ENCODE results near the gene ATP1B2. TPM values are rescaled to one million over a fixed set of nuclear protein-coding genes. Genes with fewer than 3 reads are reported as not detected.

The ATP1B2 gene
- polyA plus RNA-seq, 1 of the 3 experiments (the other 2 are of a cell fraction): 0.05 TPM

DNA sequence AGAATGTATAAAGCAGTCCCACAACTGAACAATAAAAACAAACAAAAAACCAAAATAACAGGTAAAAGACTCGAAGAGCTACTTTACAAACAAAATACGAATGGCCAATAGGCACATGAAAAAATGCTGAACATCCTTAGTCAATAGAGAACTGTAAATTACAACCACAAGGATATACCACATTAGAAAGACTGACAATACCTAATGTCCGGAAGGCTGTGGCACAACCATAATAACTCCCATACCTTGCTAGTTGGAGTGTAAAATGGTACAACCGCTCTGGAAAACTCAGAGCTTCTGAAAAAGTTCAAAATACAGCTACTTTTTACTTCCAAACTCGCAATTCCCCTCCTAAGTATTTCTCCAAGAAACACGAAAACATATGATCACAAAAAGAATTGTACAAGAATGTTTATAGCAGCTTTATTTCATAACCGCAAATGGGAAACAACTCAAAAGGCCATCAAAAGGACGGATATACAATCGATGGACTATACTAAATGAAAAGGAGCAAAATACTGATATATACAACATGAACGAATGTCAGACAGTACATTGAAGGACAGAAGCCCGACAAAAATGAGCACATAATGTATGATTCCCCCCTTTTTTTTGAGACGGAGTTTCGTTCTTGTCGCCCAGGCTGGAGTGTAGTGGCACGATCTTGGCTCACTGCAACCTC lies 34.3 kb downstream of the ATP1B2 start:
- CTCF ChIA-PET: interaction anchor here (0.9 to 7.4 kb wide), 5 partner anchors 13 to 96 kb away, joined by 3 to 166 read pairs (median 47); partner anchors contain the start of genes DNAH2, SAT2, SHBG and SOX15
- no peaks in the 10 kb centered on the region; the same call in 1 of the 2 replicates for H4K20me1 ChIP-seq (ENCODE audit: insufficient read depth)
- peak overlapping the region; percentile 84 for H3K4me2 ChIP-seq
- DNase-seq: no peak
- H3K4me3 ChIP-seq (ENCODE audit: low read depth in 2 of 2, low read length in 1 of 2): peak overlapping the region; percentile 80 to 91
- WGBS (ENCODE audit: low lambda C conversion rate): 18% methylated on average over 15 of the region's 15 CpGs
- no peaks in the 10 kb centered on the region for H3K9me2 ChIP-seq
- peaks cover 0 to 9% of the 10 kb centered on the region in 2 experiments for H3K36me3 ChIP-seq (replicated peaks in 1 of 2; ENCODE audit: control insufficient read depth in 1 of 2, insufficient read depth in 2 of 2, low read length in 1 of 2)
- peaks cover 27% of the 10 kb centered on the region for H3F3A ChIP-seq (replicated peaks; ENCODE audit: insufficient read depth)
- peak overlapping the region; percentile 48 to 98 for H3K27ac ChIP-seq (ENCODE audit: low read depth in 2 of 2, low read length in 1 of 2)
- no peaks in the 10 kb centered on the region for H3K9me3 ChIP-seq
- H2AFZ ChIP-seq (ENCODE audit: low read depth): peak overlapping the region; percentile 20
- H3K4me1 ChIP-seq (ENCODE audit: control insufficient read depth in 1 of 2, insufficient read depth in 2 of 2, low read depth in 1 of 2, low read length in 1 of 2): peaks cover 12 to 17% of the 10 kb centered on the region in 2 experiments; a peak in 3 of 4 replicates
- POLR2A ChIA-PET: interaction anchor here (1.0 to 4.5 kb wide), 6 partner anchors 10 to 101 kb away, joined by 3 to 40 read pairs (median 27); partner anchors contain the start of genes ATP1B2, MPDU1, SHBG and SOX15
- no peak for TF ChIP-seq TAF1 (IDR thresholded peaks at IDR 0.05; ENCODE audit: borderline replicate concordance, low read depth, low read length)
- TF ChIP-seq CHD2 (IDR thresholded peaks at IDR 0.05; ENCODE audit: low read length, partially characterized antibody): no peak
- no peak for TF ChIP-seq MEF2A (IDR thresholded peaks at IDR 0.05; ENCODE audit: borderline replicate concordance, low read depth)
- peak overlapping the region; percentile 99 for H3K9ac ChIP-seq
- no peaks in the 10 kb centered on the region for H3K27me3 ChIP-seq (ENCODE audit: insufficient read depth)
- H3K79me2 ChIP-seq (ENCODE audit: insufficient read depth): peaks cover 84% of the 10 kb centered on the region

DNA sequence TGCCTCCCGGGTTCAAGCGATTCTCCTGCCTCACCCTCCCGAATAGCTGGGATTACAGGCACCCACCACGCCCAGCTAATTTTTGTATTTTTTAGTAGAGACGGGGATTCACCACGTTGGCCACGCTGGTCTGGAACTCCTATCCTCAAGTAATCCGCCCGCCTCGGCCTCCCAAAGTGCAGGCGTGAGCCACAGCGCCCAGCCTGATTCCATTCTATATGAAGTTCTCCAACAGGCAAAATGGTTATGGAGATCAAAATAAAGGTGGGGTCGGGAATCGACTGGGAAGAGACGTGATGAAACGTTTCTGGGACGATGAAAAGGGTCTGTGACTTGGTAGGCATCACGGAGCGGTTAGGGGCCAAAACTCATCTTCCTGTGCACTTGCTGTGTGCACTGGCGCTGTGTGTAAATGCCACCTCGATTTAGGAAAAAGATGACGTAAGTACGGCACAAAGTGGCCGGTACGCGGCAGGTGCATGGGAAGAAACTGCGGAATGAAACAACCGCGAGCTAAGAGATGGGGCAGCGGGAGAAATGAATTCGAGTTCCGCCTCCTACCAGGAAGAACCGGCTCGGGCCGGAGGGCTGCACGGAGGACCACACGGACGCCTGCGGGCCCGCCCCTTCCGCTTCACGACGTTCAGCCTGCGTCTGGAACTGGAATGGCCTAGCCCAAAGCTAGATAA lies 35.0 kb downstream of the ATP1B2 start:
- ChIA-PET POLR2A (interaction anchor here (0.6 to 4.5 kb wide), 22 partner anchors 10 to 434 kb away, joined by 3 to 53 read pairs (median 5); partner anchors contain the start of genes ATP1B2, CHD3, DNAH2 and EFNB3), CTCF (interaction anchor here (0.8 to 7.4 kb wide), 11 partner anchors 13 to 171 kb away, joined by 3 to 166 read pairs (median 18); partner anchors contain the start of genes ATP1B2, DNAH2, SAT2 and SHBG)
- H3K27me3 ChIP-seq (ENCODE audit: insufficient read depth): no peaks in the 10 kb centered on the region
- H3K4me1 ChIP-seq (ENCODE audit: control insufficient read depth in 1 of 2, insufficient read depth in 2 of 2, low read depth in 1 of 2, low read length in 1 of 2): peaks cover 12 to 17% of the 10 kb centered on the region in 2 experiments; a peak in 3 of 4 replicates
- peaks cover 27% of the 10 kb centered on the region for H3F3A ChIP-seq (replicated peaks; ENCODE audit: insufficient read depth)
- H3K4me2 ChIP-seq: peak overlapping the region; percentile 84
- peak overlapping the region; percentile 97 to 98 for H3K27ac ChIP-seq (ENCODE audit: low read depth in 2 of 2, low read length in 1 of 2)
- peak overlapping the region; percentile 80 to 91 for H3K4me3 ChIP-seq (ENCODE audit: low read depth in 2 of 2, low read length in 1 of 2)
- H3K9ac ChIP-seq: peak overlapping the region; percentile 99
- peaks cover 84% of the 10 kb centered on the region for H3K79me2 ChIP-seq (ENCODE audit: insufficient read depth)
- TF ChIP-seq CHD2 (IDR thresholded peaks at IDR 0.05; ENCODE audit: low read length, partially characterized antibody) (peak; percentile 68), RCOR1 (IDR thresholded peaks at IDR 0.05; ENCODE audit: low read length) (no peak; the same call in 1 of the 2 replicates), TAF1 (IDR thresholded peaks at IDR 0.05; ENCODE audit: borderline replicate concordance, low read depth, low read length) (peak; percentile 82), POLR2AphosphoS5 (IDR thresholded peaks at IDR 0.05; ENCODE audit: low read depth, low read length) (peak; percentile 86), ELF1 (IDR thresholded peaks at IDR 0.05) (peak; percentile 84), MXI1 (IDR thresholded peaks at IDR 0.05; ENCODE audit: low read depth, low read length) (peak; percentile 83; the same call in 1 of the 2 replicates), SIN3A (IDR thresholded peaks at IDR 0.05; ENCODE audit: borderline replicate concordance, low read depth, low read length) (peak; percentile 85; the same call in 1 of the 2 replicates), FOXJ3 (CRISPR knock-in tag; IDR thresholded peaks at IDR 0.05) (no peak), GABPA (IDR thresholded peaks at IDR 0.05; ENCODE audit: low read depth) (peak; percentile 82), GATA2 (CRISPR knock-in tag; IDR thresholded peaks at IDR 0.05) (no peak)
- TF ChIP-seq, protein P1, sequence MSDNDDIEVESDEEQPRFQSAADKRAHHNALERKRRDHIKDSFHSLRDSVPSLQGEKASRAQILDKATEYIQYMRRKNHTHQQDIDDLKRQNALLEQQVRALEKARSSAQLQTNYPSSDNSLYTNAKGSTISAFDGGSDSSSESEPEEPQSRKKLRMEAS (IDR thresholded peaks at IDR 0.05; ENCODE audit: low read depth): peak; percentile 90
- TF ChIP-seq, protein P2, sequence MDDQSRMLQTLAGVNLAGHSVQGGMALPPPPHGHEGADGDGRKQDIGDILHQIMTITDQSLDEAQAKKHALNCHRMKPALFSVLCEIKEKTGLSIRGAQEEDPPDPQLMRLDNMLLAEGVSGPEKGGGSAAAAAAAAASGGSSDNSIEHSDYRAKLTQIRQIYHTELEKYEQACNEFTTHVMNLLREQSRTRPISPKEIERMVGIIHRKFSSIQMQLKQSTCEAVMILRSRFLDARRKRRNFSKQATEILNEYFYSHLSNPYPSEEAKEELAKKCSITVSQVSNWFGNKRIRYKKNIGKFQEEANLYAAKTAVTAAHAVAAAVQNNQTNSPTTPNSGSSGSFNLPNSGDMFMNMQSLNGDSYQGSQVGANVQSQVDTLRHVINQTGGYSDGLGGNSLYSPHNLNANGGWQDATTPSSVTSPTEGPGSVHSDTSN (IDR thresholded peaks at IDR 0.05): peak; percentile 26; the same call in 1 of the 2 replicates
- TF ChIP-seq, protein P3, sequence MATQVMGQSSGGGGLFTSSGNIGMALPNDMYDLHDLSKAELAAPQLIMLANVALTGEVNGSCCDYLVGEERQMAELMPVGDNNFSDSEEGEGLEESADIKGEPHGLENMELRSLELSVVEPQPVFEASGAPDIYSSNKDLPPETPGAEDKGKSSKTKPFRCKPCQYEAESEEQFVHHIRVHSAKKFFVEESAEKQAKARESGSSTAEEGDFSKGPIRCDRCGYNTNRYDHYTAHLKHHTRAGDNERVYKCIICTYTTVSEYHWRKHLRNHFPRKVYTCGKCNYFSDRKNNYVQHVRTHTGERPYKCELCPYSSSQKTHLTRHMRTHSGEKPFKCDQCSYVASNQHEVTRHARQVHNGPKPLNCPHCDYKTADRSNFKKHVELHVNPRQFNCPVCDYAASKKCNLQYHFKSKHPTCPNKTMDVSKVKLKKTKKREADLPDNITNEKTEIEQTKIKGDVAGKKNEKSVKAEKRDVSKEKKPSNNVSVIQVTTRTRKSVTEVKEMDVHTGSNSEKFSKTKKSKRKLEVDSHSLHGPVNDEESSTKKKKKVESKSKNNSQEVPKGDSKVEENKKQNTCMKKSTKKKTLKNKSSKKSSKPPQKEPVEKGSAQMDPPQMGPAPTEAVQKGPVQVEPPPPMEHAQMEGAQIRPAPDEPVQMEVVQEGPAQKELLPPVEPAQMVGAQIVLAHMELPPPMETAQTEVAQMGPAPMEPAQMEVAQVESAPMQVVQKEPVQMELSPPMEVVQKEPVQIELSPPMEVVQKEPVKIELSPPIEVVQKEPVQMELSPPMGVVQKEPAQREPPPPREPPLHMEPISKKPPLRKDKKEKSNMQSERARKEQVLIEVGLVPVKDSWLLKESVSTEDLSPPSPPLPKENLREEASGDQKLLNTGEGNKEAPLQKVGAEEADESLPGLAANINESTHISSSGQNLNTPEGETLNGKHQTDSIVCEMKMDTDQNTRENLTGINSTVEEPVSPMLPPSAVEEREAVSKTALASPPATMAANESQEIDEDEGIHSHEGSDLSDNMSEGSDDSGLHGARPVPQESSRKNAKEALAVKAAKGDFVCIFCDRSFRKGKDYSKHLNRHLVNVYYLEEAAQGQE (IDR thresholded peaks at IDR 0.05; ENCODE audit: low read depth, low read length): peak; percentile 74; the same call in 1 of the 2 replicates
- no peaks in the 10 kb centered on the region for H3K9me3 ChIP-seq
- 2% methylated on average over 43 of the region's 44 CpGs for WGBS (ENCODE audit: low lambda C conversion rate)
- DNase-seq: peak; percentile 87
- no peak overlapping the region; the same call in 1 of the 2 replicates for H2AFZ ChIP-seq (ENCODE audit: low read depth)
- H3K36me3 ChIP-seq (replicated peaks in 1 of 2; ENCODE audit: control insufficient read depth in 1 of 2, insufficient read depth in 2 of 2, low read length in 1 of 2): peaks cover 0 to 9% of the 10 kb centered on the region in 2 experiments
- H3K9me2 ChIP-seq: no peaks in the 10 kb centered on the region
- H4K20me1 ChIP-seq (ENCODE audit: insufficient read depth): no peaks in the 10 kb centered on the region
